VCaP (cell line): ENCODE results near the gene HIRA.

Experiments
- H3K27ac ChIP-seq: fragments of 450-650 bp; 2 replicates; pipeline ENCODE4 v1.5.1; 2017
- CTCF ChIP-seq: fragments of 450-650 bp; conservative IDR thresholded peaks from 2 replicates; pipeline ENCODE4 v1.5.1; 2017; ENCODE audit warnings: mild to moderate bottlenecking, moderate library complexity

The HIRA gene

GRCh38 chr22:19402642-19403191 lies 28.8 kb downstream of the HIRA start:
- H3K27ac ChIP-seq: no peak overlapping the region
- no peak for TF ChIP-seq CTCF

DNA sequence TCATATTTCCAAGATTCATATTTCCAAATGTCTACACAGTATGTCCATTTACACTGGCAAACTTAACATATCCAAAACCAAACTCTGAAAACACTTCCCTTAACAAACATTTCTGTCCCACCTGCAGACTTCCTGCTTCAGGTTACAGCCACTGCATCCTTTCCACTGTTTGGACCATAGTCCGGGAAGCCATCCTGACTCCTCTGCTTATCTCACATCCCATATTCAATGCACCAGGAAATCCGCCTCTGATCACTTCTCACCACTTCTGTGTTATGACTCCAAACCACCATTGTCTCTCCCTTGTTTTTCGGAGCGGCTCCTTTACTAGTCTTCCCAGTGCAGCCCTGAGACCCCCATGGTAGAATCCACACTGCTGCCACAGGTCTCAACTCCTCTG lies 30.1 kb downstream of the HIRA start:
- no peak overlapping the region for H3K27ac ChIP-seq
- no peak for TF ChIP-seq CTCF

GRCh38 chr22:19400881-19401280 lies 30.7 kb downstream of the HIRA start:
- TF ChIP-seq CTCF: no peak
- H3K27ac ChIP-seq: no peak overlapping the region

DNA sequence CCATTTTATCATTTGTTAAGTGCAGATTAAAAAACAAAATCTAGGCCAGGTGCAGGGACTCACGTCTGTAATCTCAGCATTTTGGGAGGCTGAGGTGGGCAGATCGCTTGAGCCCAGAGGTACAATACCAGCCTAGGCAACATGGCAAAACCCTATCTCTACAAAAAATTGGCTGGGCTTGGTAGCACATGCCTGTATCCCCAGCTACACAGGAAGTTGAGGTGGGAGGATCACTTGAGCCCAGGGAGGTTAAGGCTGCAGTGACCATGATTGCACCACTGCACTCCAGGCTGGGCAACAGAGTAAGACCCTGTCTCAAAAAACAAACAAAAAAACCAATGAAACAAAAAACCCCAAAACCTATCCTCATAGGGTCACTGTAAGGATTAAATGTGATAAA lies 32.9 kb downstream of the HIRA start:
- no peak for TF ChIP-seq CTCF

DNA sequence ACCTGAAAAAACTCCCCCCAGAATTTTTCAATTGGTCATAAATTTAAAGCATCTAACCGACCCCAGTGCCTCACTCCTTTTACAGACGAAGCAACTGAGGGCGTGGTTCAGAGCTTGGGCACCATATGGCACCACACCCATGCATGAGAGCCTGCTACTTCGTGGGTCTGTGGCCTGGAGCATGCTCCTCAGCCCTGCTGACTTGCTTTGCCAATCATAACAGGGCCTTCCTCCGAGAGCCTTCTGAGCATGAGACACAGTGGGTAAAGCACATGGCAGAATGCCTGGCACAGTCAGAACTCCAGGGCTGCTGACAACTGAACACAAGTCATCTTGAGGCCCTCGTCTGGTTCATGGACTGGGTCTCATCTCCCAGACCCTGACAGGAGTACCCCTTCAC lies 33.3 kb downstream of the HIRA start:
- H3K27ac ChIP-seq: no peak overlapping the region
- TF ChIP-seq CTCF: no peak

More for the DNA sequence above, 32.9 kb downstream of the HIRA start:
- no peak overlapping the region for H3K27ac ChIP-seq

- no peak for TF ChIP-seq CTCF
Measured at GRCh38 chr22:19397734-19398104, 33.8 kb downstream of the HIRA start.

DNA sequence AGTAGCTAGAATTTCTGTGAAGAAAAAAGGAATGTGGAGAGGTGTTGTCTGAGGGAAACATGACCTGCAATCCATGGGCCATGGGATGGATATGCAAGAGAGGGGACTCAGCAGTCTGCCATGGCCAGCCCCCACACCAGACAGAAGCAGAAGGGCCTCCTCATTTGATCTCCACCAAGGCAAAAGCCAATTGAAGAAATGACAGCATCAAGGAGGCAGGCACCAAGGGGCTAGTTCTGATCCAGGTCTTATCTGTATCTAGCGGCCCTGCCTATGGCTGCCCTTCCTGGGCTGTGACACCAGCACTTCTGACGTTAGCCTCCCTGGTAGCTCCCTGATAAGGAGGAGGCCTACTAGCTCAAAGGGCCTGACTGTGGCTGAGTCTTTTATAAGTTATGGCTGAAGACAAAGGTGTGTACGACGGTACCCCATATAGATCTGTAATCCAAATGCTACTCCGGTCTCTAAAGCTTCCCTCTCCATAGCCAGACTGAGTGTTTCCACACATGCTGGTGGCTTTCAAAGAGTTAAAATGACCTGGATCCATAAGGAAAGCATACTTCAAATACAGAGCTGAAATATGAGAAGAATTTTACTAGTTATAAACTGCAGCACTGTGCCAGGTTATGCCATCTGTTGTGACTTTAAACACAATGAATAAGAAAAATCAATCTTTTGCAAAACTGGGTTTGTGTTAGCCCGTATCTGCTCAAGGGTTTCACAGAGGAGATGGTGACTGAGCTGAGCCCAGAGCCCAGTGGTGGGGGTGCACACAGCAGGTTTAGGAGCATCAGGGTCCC lies 34.4 kb downstream of the HIRA start:
- TF ChIP-seq CTCF: no peak
- H3K27ac ChIP-seq: no peak overlapping the region

More at GRCh38 chr22:19397734-19398104, 33.8 kb downstream of the HIRA start:
- H3K27ac ChIP-seq: no peak overlapping the region
